VCaP (cell line): Measurements from ENCODE around the gene WFDC12.
"Not testable (repeated sequence)": the region's sequence is repeated elsewhere in the genome, so short reads cannot be mapped to it uniquely, and the experiment has no call there.

ENCODE experiments used
- H3K27ac ChIP-seq: fragments of 450-650 bp; 2 replicates; pipeline ENCODE4 v1.5.1; 2017
- TF ChIP-seq, protein P1 (sequence below): fragments of 450-650 bp; conservative IDR thresholded peaks from 2 replicates; pipeline ENCODE4 v1.5.1; 2017; ENCODE audit warnings: mild to moderate bottlenecking, moderate library complexity

The WFDC12 gene

DNA sequence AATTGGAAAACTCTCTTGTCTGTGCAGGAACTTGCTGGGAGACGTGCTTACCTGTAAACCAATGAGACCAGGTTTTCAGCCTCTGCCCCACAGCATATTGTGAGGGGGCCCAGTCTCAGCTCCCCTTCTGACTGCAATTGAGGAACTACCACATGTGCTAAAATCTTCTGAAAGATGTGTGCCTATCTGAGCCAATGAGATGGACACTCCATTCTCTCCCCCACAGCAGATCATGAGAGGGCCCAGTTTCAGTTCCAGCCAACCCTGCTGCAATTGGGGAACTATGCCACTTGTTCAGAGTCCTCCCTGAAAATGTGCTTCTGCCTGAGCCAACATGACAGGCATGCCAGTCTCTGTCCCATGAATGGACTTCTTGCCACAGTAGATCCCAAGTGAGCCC lies 29.5 kb upstream of the WFDC12 start:
- TF ChIP-seq, protein P1, sequence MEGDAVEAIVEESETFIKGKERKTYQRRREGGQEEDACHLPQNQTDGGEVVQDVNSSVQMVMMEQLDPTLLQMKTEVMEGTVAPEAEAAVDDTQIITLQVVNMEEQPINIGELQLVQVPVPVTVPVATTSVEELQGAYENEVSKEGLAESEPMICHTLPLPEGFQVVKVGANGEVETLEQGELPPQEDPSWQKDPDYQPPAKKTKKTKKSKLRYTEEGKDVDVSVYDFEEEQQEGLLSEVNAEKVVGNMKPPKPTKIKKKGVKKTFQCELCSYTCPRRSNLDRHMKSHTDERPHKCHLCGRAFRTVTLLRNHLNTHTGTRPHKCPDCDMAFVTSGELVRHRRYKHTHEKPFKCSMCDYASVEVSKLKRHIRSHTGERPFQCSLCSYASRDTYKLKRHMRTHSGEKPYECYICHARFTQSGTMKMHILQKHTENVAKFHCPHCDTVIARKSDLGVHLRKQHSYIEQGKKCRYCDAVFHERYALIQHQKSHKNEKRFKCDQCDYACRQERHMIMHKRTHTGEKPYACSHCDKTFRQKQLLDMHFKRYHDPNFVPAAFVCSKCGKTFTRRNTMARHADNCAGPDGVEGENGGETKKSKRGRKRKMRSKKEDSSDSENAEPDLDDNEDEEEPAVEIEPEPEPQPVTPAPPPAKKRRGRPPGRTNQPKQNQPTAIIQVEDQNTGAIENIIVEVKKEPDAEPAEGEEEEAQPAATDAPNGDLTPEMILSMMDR: no peak
- H3K27ac ChIP-seq: peak overlapping the region; percentile 10; the same call in 1 of the 2 replicates

DNA sequence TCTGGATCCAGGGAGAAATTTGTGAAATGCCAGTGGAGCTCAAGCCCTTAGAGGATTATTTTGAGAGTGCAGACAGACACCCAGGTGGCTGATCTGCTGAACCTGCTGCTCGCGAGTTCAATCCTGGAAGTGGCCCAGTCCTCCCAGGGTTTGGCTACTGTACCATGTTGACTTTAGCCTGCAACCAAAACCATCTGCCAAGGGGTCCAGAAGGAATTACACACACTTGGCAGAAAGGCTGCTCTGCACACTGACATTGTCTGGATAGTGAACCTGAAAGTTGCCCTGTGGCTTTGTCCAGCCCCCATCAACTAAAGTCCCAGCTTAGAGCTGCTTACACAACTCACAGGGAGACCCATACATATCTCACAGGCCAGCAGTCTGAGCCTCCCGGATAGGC lies 28.9 kb upstream of the WFDC12 start:
- peak overlapping the region; percentile 10; the same call in 1 of the 2 replicates for H3K27ac ChIP-seq
- TF ChIP-seq, protein P1: no peak

DNA sequence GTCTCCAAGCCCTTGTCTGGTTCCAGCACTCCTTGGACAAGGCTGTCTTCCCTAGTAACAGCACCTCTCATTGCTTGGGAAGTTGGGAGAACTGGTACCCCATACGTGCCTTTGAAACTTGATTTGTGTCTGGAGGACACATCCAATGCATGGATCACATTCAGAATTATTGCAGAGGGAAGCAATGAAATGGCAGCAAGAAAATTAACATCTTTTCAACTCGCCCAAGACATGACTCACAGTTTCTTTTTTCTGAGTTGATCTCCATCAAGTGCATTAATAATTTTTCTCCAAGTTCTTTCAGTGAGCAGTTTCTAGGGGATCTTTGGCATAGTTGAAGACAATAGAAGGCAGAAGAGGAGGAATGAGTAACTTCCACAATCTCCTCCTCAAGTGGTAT lies 28.1 kb upstream of the WFDC12 start:
- TF ChIP-seq, protein P1: no peak

DNA sequence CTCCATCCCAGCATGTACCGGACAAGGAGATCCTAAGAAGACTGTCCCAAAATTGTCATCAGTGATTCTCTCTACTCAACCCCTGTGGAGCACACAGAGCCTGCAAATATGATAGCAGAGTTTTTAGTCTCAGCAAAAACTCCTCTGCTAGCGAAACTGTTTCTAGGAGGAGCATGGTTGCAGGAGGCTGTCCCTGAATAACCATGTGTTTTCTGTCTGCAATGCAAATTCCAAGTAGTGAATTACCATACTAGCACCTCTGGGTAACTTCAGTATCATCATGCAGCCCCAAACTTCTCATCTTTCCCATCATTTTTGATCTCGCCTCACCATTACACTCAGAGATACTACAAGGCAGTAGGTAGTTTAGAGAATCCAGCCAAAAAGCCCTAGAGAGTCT lies 24.8 kb upstream of the WFDC12 start:
- TF ChIP-seq, protein P1: no peak
- no peak overlapping the region for H3K27ac ChIP-seq

More for the DNA sequence above, 28.1 kb upstream of the WFDC12 start:
- no peak overlapping the region for H3K27ac ChIP-seq

DNA sequence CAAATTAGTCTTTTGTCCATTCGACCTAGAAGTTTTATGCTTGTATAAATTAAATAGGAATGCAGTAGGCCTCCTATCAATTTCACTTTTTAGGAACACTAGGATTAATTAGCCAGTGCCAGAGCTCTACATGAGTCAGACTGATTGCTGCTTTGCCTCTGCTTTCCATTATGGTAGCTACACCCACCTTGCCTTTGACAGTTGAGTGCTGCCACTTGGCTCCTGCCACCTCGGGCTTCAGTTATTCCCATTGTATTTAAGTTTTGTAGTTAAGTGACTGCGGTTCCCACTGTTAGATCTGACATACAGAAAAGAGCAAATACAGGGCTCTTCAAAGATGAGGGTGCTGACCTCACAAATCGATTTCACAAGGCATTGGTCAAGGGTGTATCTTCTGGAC lies 16.6 kb upstream of the WFDC12 start:
- TF ChIP-seq, protein P1: no peak
- no peak overlapping the region for H3K27ac ChIP-seq

DNA sequence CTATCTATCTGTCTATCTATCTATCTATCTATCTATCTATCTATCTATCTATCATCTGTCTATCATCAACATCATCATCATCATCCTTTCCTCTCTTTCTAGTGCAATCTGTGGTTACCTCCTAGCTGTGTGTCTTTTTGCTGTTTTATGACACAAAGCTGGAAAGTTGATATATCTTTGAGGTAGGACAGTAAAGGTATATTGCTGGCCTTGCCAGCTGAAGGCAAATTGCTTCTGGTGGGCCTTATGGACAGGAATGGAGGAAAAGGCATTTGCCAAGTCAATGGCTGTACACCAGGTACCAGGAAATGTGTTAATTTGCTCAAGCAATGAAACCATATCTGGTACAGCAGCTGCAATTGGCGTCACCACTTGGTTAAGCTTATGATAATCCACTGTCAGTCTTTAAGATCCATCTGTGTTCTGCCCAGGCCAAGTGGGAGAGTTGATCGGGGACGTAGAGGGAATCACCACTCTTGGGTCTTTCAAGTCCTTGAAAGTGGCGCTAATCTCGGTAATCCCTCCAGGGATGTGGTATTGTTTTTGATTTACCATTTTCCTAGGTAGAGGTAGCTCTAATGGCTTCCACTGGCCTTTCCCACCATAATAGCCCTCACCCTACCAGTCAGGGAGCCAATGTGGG lies 15.6 kb upstream of the WFDC12 start:
- H3K27ac ChIP-seq: not testable (repeated sequence)

DNA sequence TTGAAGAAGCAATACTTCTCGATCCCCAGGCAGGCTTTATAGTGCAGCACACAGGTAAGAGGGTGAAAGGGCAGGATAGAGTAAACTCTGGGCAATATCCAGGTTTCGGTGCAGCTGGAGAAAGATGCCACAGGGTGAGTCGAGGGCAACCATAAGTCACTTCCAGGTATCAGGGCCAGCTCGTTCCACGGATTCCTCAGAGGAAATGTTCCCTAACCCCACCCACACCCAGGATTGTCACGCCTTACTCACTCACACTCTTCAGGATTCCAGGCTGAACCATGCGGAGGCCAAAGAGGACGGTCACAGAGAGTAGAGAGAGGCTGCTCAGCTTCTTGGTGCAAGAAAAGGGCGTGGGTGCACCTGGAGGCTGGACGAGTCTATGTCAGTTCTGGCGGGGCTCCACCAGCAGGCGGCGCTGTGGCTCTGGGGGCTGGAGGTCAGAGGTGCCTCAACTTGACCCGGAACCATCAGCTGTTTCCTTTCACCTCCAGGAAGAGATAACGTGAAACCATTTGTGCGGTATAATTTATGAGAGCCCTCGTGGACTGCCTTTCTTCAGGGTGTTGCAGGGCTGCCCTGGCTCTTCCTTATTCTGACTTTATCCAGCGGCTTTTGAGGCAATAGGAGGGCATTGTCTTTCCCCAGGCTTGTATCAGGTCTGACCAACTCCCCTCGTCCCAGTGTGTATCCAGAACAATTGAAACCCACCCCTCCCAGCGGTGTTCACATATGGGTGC lies 14.5 kb upstream of the WFDC12 start:
- no peak overlapping the region for H3K27ac ChIP-seq
- TF ChIP-seq, protein P1: peak; percentile 73

DNA sequence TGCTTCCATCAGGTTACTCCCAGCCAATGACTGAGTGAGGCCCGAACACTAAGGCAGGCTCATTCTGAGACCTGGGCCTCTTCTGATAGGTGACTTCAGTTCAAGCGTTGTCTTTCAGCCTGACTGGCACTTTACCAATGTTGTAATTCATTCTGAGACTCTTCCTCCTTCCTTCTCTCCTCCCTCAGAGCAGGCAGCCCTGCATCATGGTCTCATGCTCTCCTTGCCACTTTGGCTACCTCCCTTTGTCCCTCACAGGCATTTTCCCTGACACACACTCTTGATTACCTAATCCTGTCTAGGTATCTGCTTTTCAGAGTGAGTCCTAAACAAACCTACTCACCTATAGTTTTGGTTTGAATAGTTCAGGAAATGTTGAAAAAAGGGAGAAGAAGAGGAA lies 12.6 kb upstream of the WFDC12 start:
- TF ChIP-seq, protein P1: no peak
- no peak overlapping the region for H3K27ac ChIP-seq
